Naive B cell (primary cell): ENCODE results near the gene VSTM4. TPM values are rescaled to one million over a fixed set of nuclear protein-coding genes. Genes with fewer than 3 reads are reported as not detected.

Experiments used
- ATAC-seq, 2 donors: fragments of 150-1000 bp; cut with Tn5 transposase; 2 replicates each; pipeline ENCODE4 v1.10.0; 2021; ENCODE audit warnings: low read depth in 2 of 2, mild to moderate bottlenecking in 2 of 2, moderate library complexity in 2 of 2
- DNase-seq: peaks from one replicate; pipeline ENCODE4 v3.0.0; 2022
- H3K27ac Mint-ChIP-seq, 6 donors: one replicate each; pipeline ENCODE4 v1.8.0; 2020 to 2022; ENCODE audit warnings: mild to moderate bottlenecking in 6 of 6, mixed read lengths in 6 of 6, moderate library complexity in 5 of 6, inconsistent platforms in 2 of 6
- H3K27me3 Mint-ChIP-seq, 3 donors: one replicate each; pipeline ENCODE4 v1.8.0; 2021 to 2022; ENCODE audit warnings: mixed read lengths in 3 of 3, mild to moderate bottlenecking in 1 of 3
- H3K36me3 Mint-ChIP-seq, 2 donors: one replicate each; pipeline ENCODE4 v1.8.0; 2020 to 2022; ENCODE audit warnings: mixed read lengths in 2 of 2, inconsistent platforms in 1 of 2, mild to moderate bottlenecking in 1 of 2
- H3K4me1 Mint-ChIP-seq, 3 donors: one replicate each; pipeline ENCODE4 v1.8.0; 2020 to 2022; ENCODE audit warnings: mixed read lengths in 3 of 3, inconsistent platforms in 1 of 3, mild to moderate bottlenecking in 1 of 3, moderate library complexity in 1 of 3
- H3K4me3 Mint-ChIP-seq, 8 donors: one replicate each; pipeline ENCODE4 v1.8.0; 2020 to 2022; ENCODE audit warnings: mild to moderate bottlenecking in 8 of 8, mixed read lengths in 8 of 8, moderate library complexity in 8 of 8, inconsistent platforms in 2 of 8
- H3K9me3 Mint-ChIP-seq, 7 donors: one replicate each; pipeline ENCODE4 v1.8.0; 2020 to 2022; ENCODE audit warnings: mixed read lengths in 7 of 7, mild to moderate bottlenecking in 5 of 7, inconsistent platforms in 2 of 7, moderate library complexity in 1 of 7
- polyA plus RNA-seq, 6 donors: library from polyadenylated mRNA; unstranded; fragments of 300-500 nt; fragmentation: Illumina TruSeq; gene quantifications; one replicate each; pipeline ENCODE4 v1.2.3, GENCODE V29; 2021; ENCODE audit warnings: low read depth in 6 of 6

VSTM4 gene
- polyA plus RNA-seq, 6 donors from 2014 or later, result 0.04 to 0.17 (median 0.11) TPM; not detected in 3

DNA sequence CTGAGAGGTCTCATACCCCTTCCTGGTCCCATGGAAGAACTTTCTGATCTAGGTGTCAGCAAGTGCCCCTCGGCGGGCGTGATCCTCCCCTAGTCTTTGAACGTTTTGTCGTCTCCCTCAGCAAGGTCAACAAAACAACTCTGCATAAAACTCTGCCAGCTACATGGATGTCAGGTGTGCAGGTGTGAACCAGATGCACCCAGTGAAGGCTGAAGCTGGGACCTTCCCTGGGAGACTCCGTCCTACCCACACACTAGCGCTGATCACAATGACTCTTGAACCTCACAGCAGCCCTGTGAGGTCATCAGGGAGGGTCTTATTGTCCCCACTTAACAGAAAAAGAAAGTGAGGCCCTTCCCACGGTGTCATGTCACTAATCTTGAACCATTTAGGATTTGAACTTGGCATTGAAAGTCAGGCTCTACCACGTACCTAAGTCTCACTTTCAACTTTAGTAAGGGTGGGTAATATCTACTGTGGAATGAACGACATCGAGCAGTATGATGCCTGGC, 68.1 kb downstream of the VSTM4 start:
- H3K9me3 Mint-ChIP-seq, result peaks cover 0 to 4% (median 0%) of the 10 kb centered on the region in 7 donors
- no peak overlapping the region for H3K27ac Mint-ChIP-seq
- ATAC-seq (no peak), DNase-seq (no peak)
- H3K36me3 Mint-ChIP-seq, result no peaks in the 10 kb centered on the region
- H3K4me1 Mint-ChIP-seq, result no peaks in the 10 kb centered on the region
- peaks cover 17 to 40% (median 20%) of the 10 kb centered on the region in 3 donors for H3K27me3 Mint-ChIP-seq
- H3K4me3 Mint-ChIP-seq, result no peak overlapping the region

DNA sequence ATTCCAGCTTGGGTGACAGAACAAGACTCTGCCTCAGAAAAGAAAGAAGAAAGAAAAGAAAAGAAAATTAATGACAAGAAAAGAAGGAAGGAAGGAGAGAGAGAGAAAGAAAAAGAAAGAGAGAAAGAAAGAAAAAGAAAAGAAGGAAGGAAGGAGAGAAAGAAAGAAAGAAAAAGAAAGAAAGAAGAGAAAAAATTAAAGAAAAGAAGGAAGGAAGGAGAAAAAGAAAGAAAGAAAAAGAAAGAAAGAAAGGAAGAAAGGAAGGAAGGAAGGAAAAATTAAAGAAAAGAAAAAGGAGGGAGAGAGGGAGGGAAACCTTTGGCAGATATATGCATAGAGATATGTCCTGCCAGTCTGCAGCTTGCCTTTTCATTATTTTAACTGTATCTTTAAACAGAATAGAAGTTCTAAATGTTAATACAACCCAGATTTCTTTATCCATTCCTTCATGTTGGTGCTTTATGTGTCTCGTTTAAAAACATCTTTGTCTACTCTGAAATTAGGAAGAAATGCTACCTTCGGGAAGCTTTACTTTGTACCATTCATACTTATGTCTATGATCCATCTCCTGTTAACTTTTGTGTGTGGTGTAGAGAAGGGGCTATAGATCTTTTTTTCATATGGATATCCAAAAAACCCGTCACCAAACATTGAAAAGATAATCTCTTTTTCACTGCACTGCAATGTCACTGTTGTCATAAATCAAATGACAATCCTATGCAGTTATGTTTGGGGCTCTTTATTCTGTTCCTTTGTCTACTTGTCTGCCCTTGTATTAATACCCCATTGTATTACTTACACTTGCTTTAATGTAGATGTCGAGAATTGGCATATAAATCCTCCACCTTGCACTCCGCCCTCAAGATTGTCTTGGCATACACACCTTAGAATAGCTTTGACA, 70.8 kb downstream of the VSTM4 start:
- H3K27me3 Mint-ChIP-seq, result peaks cover 13 to 33% (median 20%) of the 10 kb centered on the region in 3 donors
- H3K27ac Mint-ChIP-seq, result peak overlapping the region in 1 of 6 donors; percentile 39
- H3K4me3 Mint-ChIP-seq, result no peak overlapping the region
- DNase-seq (no peak), ATAC-seq (no peak)
- H3K9me3 Mint-ChIP-seq, result peaks cover 0 to 4% (median 0%) of the 10 kb centered on the region in 7 donors
- no peaks in the 10 kb centered on the region for H3K36me3 Mint-ChIP-seq
- no peaks in the 10 kb centered on the region for H3K4me1 Mint-ChIP-seq

DNA sequence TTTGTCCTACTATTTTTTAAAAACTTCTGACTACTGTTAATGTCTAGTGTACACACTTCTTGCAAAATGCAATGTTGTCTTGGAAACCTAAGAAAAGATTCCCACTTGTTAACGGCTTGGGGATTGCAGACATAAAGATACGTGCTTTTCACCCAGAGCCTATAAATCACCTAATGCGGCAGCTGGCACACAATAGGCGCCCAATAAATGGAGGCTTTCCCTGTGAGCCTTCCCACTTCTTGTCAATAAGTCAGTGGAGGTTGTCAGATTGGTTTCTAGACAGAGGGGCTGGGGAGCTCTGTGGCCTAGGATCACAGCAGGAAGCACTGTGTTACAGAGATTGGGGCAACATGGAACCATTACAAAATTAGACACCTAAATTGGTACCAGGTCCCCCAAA, 74.7 kb downstream of the VSTM4 start:
- H3K4me1 Mint-ChIP-seq, result no peaks in the 10 kb centered on the region
- DNase-seq (no peak), ATAC-seq (no peak)
- peaks cover 5 to 9% (median 8%) of the 10 kb centered on the region in 3 donors for H3K27me3 Mint-ChIP-seq
- H3K27ac Mint-ChIP-seq, result no peak overlapping the region
- H3K36me3 Mint-ChIP-seq, result no peaks in the 10 kb centered on the region
- H3K9me3 Mint-ChIP-seq, result no peaks in the 10 kb centered on the region
- H3K4me3 Mint-ChIP-seq, result no peak overlapping the region

DNA sequence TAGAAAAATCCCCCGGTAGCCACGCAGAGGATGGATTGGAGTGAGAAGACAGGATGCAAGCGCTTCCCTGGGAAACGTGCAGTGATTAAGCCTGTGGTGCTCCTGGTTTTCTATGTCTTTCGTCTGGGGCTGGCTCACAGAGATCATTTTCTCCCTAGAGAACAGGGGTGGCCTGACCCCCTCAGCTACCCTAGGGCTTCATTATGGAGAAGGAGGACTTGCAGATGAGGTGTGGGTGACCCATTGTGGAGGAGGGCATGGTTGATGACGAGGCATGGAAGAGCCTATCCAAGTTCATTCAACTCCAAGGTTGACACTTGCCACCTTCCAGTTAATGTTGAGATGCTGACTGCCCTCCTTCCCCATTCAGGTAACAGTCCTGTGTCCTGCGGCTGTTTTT, 75.9 kb downstream of the VSTM4 start:
- peaks cover 5 to 9% (median 8%) of the 10 kb centered on the region in 3 donors for H3K27me3 Mint-ChIP-seq
- H3K36me3 Mint-ChIP-seq, result no peaks in the 10 kb centered on the region
- no peak for DNase-seq
- H3K27ac Mint-ChIP-seq, result no peak overlapping the region
- H3K9me3 Mint-ChIP-seq, result no peaks in the 10 kb centered on the region
- H3K4me3 Mint-ChIP-seq, result no peak overlapping the region
- ATAC-seq, result no peak
- no peaks in the 10 kb centered on the region for H3K4me1 Mint-ChIP-seq

DNA sequence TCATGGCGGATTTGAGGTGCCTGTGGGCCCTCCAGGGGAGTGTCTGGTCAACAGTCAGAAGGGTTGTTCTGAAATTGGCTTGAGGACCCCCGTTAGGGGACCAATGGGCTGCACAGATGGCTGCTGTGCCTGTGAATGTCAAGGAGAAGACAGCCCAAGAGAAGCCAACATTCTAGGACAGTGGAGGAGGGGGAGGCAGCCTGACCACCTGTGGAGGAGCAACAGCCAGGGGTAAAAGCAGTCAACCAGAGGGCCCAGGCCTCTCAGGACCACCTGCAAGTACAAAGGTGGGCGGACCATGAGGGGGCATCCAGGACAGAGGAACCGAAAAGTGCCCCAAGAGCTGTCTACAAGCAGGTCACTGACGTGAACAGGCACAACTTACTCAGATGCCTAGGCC, 76.6 kb downstream of the VSTM4 start:
- H3K27me3 Mint-ChIP-seq, result peaks cover 5 to 8% (median 5%) of the 10 kb centered on the region in 3 donors
- no peak for DNase-seq
- peak overlapping the region in 1 of 6 donors; percentile 31 for H3K27ac Mint-ChIP-seq
- ATAC-seq, result no peak
- H3K4me3 Mint-ChIP-seq, result no peak overlapping the region
- H3K36me3 Mint-ChIP-seq, result no peaks in the 10 kb centered on the region
- no peaks in the 10 kb centered on the region for H3K9me3 Mint-ChIP-seq
- no peaks in the 10 kb centered on the region for H3K4me1 Mint-ChIP-seq

DNA sequence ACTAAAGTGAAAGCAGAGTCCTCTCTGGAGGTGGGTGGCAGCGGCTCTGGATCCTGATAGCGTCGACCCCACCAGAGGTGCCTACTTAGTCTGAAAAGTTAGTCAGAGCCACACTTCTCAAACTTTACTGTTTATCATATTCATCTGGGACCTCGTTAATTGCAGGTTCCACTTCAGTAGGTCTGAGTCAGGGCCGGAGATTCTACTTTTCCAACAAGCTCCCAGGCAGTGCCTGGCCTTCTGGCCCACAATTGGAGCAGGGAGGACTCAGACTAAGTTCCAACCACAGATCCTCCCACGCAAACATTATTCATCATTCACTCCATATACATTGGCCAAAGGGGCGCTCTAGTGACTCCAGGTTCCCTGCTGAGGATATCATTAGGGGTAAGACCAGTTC, 78.1 kb downstream of the VSTM4 start:
- Mint-ChIP-seq H3K36me3 (no peaks in the 10 kb centered on the region), H3K4me3 (no peak overlapping the region), H3K27me3 (peaks cover 0 to 5% (median 0%) of the 10 kb centered on the region in 3 donors), H3K9me3 (no peaks in the 10 kb centered on the region), H3K4me1 (no peaks in the 10 kb centered on the region), H3K27ac (no peak overlapping the region)
- ATAC-seq (no peak), DNase-seq (no peak)

DNA sequence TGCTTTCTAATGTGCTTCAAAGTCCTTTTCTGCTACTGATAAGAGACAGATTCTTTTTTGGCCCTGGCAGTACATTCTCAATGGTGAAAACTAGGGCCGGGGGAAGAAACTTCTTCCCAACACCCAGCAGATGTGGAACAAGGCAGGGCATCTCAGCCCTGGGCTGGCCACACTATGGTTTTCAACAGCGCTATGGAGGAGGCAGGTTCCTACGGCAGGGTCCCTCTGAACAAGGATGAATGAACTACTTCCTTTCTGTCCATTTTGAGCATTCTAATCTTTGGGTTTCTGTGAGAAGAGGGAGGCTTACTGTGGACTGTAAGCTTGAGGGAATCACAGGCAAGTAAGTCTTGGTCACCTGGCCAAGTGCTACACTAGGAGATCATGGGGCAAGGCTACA, 78.7 kb downstream of the VSTM4 start:
- ATAC-seq (no peak), DNase-seq (no peak)
- Mint-ChIP-seq H3K4me1 (no peaks in the 10 kb centered on the region), H3K36me3 (no peaks in the 10 kb centered on the region), H3K4me3 (no peak overlapping the region), H3K27me3 (peaks cover 0 to 5% (median 0%) of the 10 kb centered on the region in 3 donors), H3K27ac (peak overlapping the region in 1 of 6 donors; percentile 63), H3K9me3 (no peaks in the 10 kb centered on the region)

DNA sequence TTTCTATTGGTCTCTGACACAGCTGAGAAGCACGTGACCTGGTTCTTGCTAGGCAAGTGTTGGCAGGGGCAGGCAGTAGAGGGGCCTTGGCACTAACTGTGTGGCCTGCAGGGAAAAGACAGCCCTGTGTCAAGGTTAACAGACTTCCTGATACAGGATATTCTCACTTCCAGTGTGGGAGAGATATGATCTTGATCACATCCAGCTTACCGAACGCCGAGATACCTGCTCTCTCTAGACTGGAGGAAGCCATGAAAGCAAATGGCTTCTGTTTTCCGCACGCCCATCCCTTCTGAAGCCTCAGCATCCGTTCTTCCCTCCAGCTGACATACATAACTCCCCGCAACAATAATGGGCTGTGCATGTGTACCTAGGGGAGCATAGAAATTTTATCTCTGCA, 79.4 kb downstream of the VSTM4 start:
- no peaks in the 10 kb centered on the region for H3K9me3 Mint-ChIP-seq
- peaks cover 0 to 5% (median 0%) of the 10 kb centered on the region in 3 donors for H3K27me3 Mint-ChIP-seq

DNA sequence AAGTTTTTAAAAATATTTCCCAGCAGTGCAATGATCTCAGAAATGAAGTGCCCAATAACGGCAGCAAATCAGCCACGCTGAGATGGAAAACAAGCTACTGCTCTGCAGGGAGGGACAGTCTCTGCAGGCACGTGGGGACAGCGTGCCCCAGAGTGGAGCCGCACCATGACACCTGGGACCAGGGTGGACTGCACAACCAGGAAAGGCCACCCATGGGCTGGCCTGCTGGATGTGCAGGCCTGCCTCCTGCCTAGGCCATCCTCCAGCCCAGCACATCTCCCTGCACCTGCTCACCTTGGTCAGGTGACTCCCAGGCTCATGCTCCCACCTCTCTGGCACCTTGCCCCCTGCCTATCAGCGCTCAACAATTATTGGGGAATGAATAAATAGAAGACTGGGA, 80.4 kb downstream of the VSTM4 start:
- no peak for DNase-seq
- H3K27me3 Mint-ChIP-seq, result peaks cover 0 to 5% (median 0%) of the 10 kb centered on the region in 3 donors
- H3K36me3 Mint-ChIP-seq, result no peaks in the 10 kb centered on the region
- H3K9me3 Mint-ChIP-seq, result no peaks in the 10 kb centered on the region
- no peak for ATAC-seq
- no peak overlapping the region for H3K27ac Mint-ChIP-seq
- H3K4me1 Mint-ChIP-seq, result no peaks in the 10 kb centered on the region
- no peak overlapping the region for H3K4me3 Mint-ChIP-seq

More for the DNA sequence above, 79.4 kb downstream of the VSTM4 start:
- Mint-ChIP-seq H3K4me1 (no peaks in the 10 kb centered on the region), H3K27ac (no peak overlapping the region), H3K36me3 (no peaks in the 10 kb centered on the region), H3K4me3 (no peak overlapping the region)
- no peak for DNase-seq
- ATAC-seq, result no peak

DNA sequence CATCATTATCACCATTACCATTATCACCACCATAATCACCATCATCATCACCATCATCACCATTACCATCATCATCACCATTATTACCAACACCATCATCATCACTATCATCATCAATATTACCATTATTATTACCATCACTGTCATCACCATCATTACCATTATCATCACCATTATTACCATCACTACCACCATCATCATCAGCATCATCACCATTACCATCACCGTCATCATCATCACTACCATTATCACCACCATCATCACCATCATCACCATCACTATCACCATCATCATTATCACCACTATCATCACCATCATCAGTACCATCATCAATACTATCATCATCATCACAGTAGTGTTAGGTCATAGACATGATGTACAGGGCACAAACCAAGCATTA, 81.4 kb downstream of the VSTM4 start:
- no peak for DNase-seq
- ATAC-seq, result no peak
- no peak overlapping the region for H3K4me3 Mint-ChIP-seq
- no peaks in the 10 kb centered on the region for H3K9me3 Mint-ChIP-seq
- no peaks in the 10 kb centered on the region for H3K36me3 Mint-ChIP-seq
- peaks cover 0 to 5% (median 0%) of the 10 kb centered on the region in 3 donors for H3K27me3 Mint-ChIP-seq
- no peaks in the 10 kb centered on the region for H3K4me1 Mint-ChIP-seq
- H3K27ac Mint-ChIP-seq, result no peak overlapping the region

DNA sequence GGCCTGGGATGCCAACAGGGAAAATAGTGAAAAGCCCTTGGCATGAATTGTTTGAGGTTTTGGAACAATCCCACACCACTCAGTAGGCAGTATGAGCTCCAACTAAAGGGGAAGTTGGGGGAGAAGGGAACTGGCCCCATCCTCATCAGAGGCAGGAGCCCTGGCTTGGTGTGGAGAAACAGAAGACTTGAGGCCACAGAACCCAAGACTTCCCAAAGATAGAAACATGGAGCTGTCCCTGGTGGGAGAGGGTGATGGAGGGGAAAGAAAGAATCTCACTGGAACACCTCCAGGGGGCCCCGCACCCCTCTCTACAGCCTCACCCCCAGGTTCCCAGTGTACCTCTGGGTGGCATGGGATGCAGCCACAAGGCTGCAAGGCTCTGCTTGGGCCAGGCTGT, 85.7 kb downstream of the VSTM4 start:
- no peaks in the 10 kb centered on the region for H3K9me3 Mint-ChIP-seq
- no peaks in the 10 kb centered on the region for H3K4me1 Mint-ChIP-seq
- DNase-seq, result no peak
- no peak overlapping the region for H3K4me3 Mint-ChIP-seq
- ATAC-seq, result no peak
- no peaks in the 10 kb centered on the region for H3K36me3 Mint-ChIP-seq
- peaks cover 6 to 19% (median 8%) of the 10 kb centered on the region in 3 donors for H3K27me3 Mint-ChIP-seq
- H3K27ac Mint-ChIP-seq, result no peak overlapping the region

DNA sequence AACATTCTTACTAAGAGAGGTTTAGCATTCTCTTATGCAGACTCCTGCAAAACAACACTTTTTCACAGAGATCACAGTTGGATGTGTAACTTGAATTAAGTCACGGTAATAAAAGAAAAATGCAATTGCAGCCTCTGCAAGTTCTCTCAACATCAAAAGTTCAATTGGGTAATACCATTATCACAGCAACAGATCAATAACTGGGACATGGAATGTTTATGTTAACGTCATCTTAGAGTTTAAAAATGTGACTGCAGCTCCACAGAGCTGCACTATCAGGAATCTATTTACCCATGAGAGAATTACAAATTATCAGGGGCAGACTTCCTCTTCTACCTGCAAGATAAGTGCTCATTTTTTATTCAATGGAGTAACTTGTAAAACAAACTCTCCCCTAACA, 86.7 kb downstream of the VSTM4 start:
- H3K9me3 Mint-ChIP-seq, result no peaks in the 10 kb centered on the region
- ATAC-seq (no peak), DNase-seq (no peak)
- no peaks in the 10 kb centered on the region for H3K36me3 Mint-ChIP-seq
- no peak overlapping the region for H3K4me3 Mint-ChIP-seq
- H3K27me3 Mint-ChIP-seq, result peaks cover 6 to 19% (median 8%) of the 10 kb centered on the region in 3 donors
- no peaks in the 10 kb centered on the region for H3K4me1 Mint-ChIP-seq
- no peak overlapping the region for H3K27ac Mint-ChIP-seq

DNA sequence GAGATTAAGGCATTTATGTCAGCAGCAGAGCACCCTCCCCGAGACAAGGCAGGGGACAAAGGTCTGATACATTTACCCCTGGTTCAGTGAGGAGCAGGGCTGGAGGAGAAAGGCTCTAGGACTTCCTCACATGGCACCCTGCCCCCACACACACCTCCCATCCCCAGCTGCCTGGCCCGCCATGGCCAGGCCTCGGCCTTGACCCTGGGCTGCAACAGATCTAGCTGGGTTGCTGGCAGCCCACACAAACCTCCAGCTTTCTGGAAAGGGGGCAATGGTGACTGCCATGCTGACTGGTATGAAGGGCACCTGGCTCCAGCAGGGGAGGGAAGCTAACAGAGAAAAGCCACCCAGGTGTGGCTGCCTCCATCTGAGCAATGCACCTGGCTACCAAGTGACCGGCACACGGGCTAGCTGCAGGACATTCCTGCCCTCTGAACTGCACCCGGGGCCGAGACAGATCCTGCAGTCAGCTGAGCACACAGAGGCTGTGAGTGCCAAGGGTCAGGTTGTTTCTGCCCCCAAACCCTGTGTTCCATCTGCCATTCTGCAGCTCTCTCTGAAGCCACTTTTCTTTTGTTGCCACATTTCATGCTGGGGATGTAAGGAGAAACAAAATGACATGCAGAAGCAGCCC, 89.9 kb downstream of the VSTM4 start:
- ATAC-seq (no peak), DNase-seq (no peak)
- Mint-ChIP-seq H3K27me3 (peaks cover 6 to 19% (median 8%) of the 10 kb centered on the region in 3 donors), H3K36me3 (peaks cover 0 to 4% of the 10 kb centered on the region in 2 donors), H3K27ac (no peak overlapping the region), H3K4me3 (no peak overlapping the region), H3K4me1 (no peaks in the 10 kb centered on the region), H3K9me3 (peaks cover 0 to 1% (median under 1%) of the 10 kb centered on the region in 7 donors)

DNA sequence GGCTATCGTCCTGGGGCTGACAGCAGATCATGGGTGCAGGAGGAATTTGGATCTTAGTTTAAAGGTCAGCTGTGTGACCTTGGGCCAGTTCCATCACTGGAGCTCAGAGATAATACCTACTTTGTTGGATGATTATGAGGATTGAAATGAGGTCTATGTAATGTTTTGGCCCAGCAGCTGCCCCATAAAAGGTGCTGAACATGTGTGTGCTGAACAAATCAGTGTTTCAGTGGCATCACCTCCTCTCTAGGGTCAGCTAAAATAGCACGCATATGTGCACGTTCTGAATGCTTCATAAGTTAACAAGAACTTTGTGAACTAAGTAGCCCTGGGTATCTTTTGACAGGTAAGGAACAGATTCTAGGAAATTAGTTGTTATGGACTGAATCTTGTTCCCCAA, 90.8 kb downstream of the VSTM4 start:
- Mint-ChIP-seq H3K27ac (peak overlapping the region in 1 of 6 donors; percentile 4), H3K9me3 (peaks cover 0 to 11% (median 3%) of the 10 kb centered on the region in 7 donors), H3K4me1 (no peaks in the 10 kb centered on the region), H3K36me3 (peaks cover 5 to 13% of the 10 kb centered on the region in 2 donors), H3K27me3 (peaks cover 12 to 19% (median 12%) of the 10 kb centered on the region in 3 donors), H3K4me3 (no peak overlapping the region)
- DNase-seq, result no peak
- ATAC-seq, result no peak
